ENCODE results near the gene RNASE13. TPM values are rescaled to one million over a fixed set of nuclear protein-coding genes. Genes with fewer than 3 reads are reported as not detected.
"Not testable (repeated sequence)": the region's sequence is repeated elsewhere in the genome, so short reads cannot be mapped to it uniquely, and the experiment has no call there.

RNASE13 gene
- total RNA-seq, 2 experiments from 2014 or later, result not detected

DNA sequence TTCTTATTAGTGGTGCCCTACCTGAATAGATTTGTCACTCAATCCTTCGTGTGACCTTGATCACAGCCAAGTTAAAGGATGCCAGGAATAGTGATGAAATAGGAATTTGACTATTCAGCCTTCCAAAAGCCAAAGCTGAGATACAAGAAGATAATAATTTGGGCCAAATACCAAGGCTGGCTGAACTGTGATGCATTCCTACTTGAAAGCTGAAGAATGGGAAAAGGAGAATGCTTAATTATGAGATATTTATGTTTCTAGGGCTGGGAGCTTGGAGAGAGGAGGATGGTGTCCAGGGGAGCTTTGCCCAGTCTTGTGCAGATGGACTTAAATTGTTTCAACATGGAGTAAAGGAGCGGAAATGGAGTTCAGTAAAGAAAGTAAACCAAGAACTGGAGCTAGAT is 12.8 kb upstream of the RNASE13 start:
- POLR2A ChIA-PET, result no interaction called here
- no peak overlapping the region for H3K4me3 Mint-ChIP-seq
- peaks cover 7% of the 10 kb centered on the region for H3K4me1 Mint-ChIP-seq
- no peak for DNase-seq
- no peaks in the 10 kb centered on the region for H3K36me3 Mint-ChIP-seq (ENCODE audit: low read depth)
- peaks cover 17% of the 10 kb centered on the region for H3K27me3 Mint-ChIP-seq
- CTCF ChIA-PET, result interaction anchor here (0.5 to 3.1 kb wide), 4 partner anchors 24 to 297 kb away, joined by 3 to 20 read pairs (median 4); no protein-coding TSS in a partner anchor
- no peak overlapping the region for H3K27ac Mint-ChIP-seq
- H3K9me3 Mint-ChIP-seq, result no peaks in the 10 kb centered on the region

DNA sequence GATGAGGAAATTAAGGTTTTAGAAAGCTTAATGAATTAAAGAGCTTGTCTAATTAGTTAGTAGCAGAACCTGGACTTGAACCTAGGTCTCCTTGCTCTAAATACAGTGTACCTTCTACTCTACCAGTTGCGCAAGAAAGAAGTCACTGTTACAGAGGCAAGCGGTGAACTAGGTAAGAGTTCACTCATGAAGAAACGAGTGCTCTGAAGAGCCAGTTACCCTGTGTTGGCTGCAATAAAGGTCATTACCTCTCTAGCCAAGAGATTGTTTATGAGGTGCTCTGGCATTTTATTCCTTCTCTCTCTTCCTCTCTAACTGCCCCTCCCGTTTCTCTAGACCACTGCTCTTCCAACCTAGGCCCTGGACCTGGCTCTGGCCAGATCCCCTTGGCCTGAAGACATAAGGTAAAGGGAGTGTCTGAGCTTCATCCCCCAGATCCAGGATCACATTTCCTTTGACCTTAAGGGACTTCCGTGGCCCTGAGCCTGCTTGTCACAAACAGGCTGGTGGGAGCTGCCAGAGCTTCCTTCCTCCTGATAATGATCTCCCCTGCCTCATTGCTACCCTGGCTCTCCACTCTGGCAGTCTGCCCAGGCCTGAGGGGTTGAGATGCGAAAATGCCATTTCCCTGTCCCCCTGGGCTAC is 9.5 kb upstream of the RNASE13 start:
- Mint-ChIP-seq H3K4me1 (peaks cover 7% of the 10 kb centered on the region), H3K4me3 (no peak overlapping the region), H3K27me3 (peaks cover 17% of the 10 kb centered on the region), H3K9me3 (no peaks in the 10 kb centered on the region), H3K36me3 (ENCODE audit: low read depth) (no peaks in the 10 kb centered on the region), H3K27ac (no peak overlapping the region)
- DNase-seq, result no peak
- CTCF ChIA-PET, result interaction anchor here (0.9 to 2.9 kb wide), 3 partner anchors 22 to 45 kb away, joined by 3 to 11 read pairs (median 5); no protein-coding TSS in a partner anchor
- POLR2A ChIA-PET, result interaction anchor here (1.0 kb wide), 1 partner anchor 13 kb away, joined by 3 read pairs; no protein-coding TSS in a partner anchor

DNA sequence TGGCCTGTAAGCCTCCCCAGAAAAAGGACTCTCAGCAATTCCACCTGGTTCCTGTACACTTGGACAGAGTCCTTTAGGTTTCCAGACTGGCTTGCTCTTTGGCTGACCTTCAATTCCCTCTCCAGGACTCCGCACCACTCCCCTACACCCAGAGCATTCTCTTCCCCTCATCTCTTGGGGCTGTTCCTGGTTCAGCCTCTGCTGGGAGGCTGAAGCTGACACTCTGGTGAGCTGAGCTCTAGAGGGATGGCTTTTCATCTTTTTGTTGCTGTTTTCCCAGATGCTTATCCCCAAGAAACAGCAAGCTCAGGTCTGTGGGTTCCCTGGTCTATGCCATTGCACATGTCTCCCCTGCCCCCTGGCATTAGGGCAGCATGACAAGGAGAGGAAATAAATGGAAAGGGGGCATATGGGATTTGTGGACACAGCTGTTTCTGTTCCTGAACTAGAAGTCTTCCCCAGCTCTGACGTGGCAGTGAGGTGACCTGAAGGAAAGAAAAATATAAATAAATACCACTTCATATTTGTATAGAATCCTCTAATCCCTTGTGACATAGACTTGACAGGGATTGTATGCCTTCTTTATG is 8.9 kb upstream of the RNASE13 start:
- Mint-ChIP-seq H3K27ac (no peak overlapping the region), H3K27me3 (peaks cover 17% of the 10 kb centered on the region), H3K9me3 (no peaks in the 10 kb centered on the region), H3K4me1 (peaks cover 7% of the 10 kb centered on the region), H3K4me3 (no peak overlapping the region), H3K36me3 (ENCODE audit: low read depth) (no peaks in the 10 kb centered on the region)
- POLR2A ChIA-PET, result interaction anchor here (1.0 kb wide), 1 partner anchor 13 kb away, joined by 3 read pairs; no protein-coding TSS in a partner anchor
- CTCF ChIA-PET, result interaction anchor here (0.7 to 2.9 kb wide), 4 partner anchors 21 to 398 kb away, joined by 3 to 11 read pairs (median 4); no protein-coding TSS in a partner anchor
- DNase-seq, result no peak

DNA sequence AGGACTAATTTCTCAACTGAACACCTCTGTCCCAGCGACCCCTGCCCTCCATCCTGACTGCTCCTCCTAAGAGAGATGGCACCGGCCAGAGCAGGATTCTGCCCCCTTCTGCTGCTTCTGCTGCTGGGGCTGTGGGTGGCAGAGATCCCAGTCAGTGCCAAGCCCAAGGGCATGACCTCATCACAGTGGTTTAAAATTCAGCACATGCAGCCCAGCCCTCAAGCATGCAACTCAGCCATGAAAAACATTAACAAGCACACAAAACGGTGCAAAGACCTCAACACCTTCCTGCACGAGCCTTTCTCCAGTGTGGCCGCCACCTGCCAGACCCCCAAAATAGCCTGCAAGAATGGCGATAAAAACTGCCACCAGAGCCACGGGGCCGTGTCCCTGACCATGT is 8.3 kb upstream of the RNASE13 start:
- Mint-ChIP-seq H3K27ac (no peak overlapping the region), H3K4me1 (peaks cover 7% of the 10 kb centered on the region), H3K36me3 (ENCODE audit: low read depth) (no peaks in the 10 kb centered on the region), H3K27me3 (peaks cover 17% of the 10 kb centered on the region), H3K4me3 (no peak overlapping the region), H3K9me3 (no peaks in the 10 kb centered on the region)
- no peak for DNase-seq
- POLR2A ChIA-PET, result no interaction called here
- CTCF ChIA-PET, result interaction anchor here (0.7 to 2.9 kb wide), 3 partner anchors 28 to 397 kb away, joined by 3 to 11 read pairs (median 3); no protein-coding TSS in a partner anchor

DNA sequence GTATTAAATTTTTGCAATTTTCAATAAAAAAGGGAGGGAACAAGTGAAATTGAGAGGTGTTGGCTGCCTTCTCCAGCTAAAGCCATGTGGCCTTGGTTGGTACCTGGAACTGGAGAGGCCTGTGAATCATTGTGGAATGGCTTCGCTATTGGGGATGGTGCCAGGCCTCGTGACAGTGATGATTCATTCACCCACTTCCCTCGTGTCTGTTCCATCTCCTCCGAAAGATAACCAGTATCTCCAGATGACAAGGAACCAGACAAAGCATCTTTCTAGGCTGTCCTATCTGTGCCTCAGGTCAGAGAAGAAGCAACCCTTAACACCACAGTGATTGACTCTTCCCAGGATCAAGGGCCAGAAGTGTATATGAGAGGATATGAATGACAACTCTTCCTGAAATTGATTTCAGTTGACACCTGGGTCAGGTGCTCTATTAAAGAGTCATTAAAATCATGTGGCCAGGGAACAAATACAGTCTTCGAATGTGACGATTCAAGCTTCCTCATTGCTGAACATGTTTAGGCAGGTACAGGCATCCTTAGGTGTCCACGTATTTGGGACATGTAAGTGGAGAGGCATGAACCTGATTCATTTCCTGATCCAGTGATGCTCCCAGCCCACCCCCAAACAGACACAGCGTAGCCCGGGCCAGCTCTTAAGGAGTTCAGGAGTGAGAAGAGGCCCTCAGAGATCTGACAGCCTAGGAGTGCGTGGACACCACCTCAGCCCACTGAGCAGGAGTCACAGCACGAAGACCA is 7.2 kb upstream of the RNASE13 start, which contains the start of gene RNASE7:
Gene RNASE7 (plus strand): TSS at position 687 of the 758 bp plus-strand sequence. CDS start 631 bp downstream, outside the sequence.
- Mint-ChIP-seq H3K27ac (no peak within 1 kb of the TSS), H3K4me1 (peaks cover 7% of the 10 kb centered on the region), H3K9me3 (no peaks in the 10 kb centered on the region), H3K36me3 (ENCODE audit: low read depth) (no peaks in the 10 kb centered on the region), H3K27me3 (peaks cover 17% of the 10 kb centered on the region), H3K4me3 (no peak within 1 kb of the TSS)
- ChIA-PET POLR2A (no interaction called here), CTCF (interaction anchor here (1.4 to 3.1 kb wide), 3 partner anchors 27 to 63 kb away, joined by 3 to 60 read pairs (median 11); no protein-coding TSS in a partner anchor)
- no peak for DNase-seq

DNA sequence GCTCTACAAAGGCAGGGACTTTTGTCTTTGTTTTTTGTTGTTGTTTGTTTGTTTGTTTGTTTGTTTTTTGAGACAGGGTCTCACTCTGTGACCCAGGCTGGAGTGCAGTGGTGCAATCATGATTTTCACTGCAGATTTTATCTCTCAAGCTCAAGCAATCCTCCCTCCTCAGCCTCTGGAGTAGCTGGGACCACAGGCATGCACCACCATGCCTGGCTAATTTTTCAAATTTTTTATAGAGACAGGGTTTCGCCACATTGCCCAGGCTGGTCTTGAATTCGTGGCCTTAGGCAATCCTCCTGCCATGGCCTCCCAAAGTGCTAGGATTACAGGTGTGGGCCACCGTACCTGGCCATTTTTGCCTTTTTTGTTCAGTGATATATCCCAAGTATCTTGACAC is 6.3 kb upstream of the RNASE13 start:
- H3K9me3 Mint-ChIP-seq; H3K4me1 Mint-ChIP-seq; H3K36me3 Mint-ChIP-seq (ENCODE audit: low read depth); H3K27ac Mint-ChIP-seq; H3K4me3 Mint-ChIP-seq; POLR2A ChIA-PET; DNase-seq: not testable (repeated sequence)
- H3K27me3 Mint-ChIP-seq, result peaks cover 17% of the 10 kb centered on the region
- CTCF ChIA-PET, result interaction anchor here (1.4 to 3.1 kb wide), 4 partner anchors 26 to 70 kb away, joined by 3 to 60 read pairs (median 5); no protein-coding TSS in a partner anchor

DNA sequence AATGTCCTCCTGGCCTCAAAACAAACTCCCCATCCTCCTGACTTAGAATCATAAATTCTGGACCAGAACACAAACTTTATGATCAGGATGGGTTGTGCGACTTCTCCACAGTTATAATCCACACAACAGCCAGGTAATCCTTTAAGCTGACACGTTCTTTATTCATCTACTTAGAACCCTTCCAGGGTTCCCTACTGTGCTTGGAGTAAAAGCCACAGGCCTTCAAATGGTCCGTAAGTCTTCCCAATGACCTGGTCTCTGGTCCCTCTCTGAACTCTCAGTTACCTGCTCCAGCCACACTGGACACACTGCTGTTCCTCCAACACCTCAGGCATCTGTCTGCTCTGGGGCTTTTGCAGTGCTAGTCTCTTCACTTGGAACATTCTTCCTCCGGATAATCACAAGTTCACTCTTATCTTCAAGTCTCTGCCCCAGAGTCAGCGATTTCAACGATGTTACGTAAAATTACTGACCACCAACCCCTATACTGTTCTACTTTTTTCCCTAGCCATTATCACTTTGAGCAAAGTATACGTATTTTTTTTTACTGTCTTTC is 5.8 kb upstream of the RNASE13 start:
- Mint-ChIP-seq H3K36me3 (ENCODE audit: low read depth) (no peaks in the 10 kb centered on the region), H3K27me3 (peaks cover 17% of the 10 kb centered on the region), H3K27ac (no peak overlapping the region), H3K4me1 (peaks cover 7% of the 10 kb centered on the region), H3K9me3 (no peaks in the 10 kb centered on the region), H3K4me3 (no peak overlapping the region)
- ChIA-PET CTCF (interaction anchor here (1.0 to 3.1 kb wide), 8 partner anchors 13 to 70 kb away, joined by 3 to 60 read pairs (median 4); no protein-coding TSS in a partner anchor), POLR2A (interaction anchor here (2.0 kb wide), 1 partner anchor 25 kb away, joined by 7 read pairs; no protein-coding TSS in a partner anchor)
- DNase-seq, result no peak

DNA sequence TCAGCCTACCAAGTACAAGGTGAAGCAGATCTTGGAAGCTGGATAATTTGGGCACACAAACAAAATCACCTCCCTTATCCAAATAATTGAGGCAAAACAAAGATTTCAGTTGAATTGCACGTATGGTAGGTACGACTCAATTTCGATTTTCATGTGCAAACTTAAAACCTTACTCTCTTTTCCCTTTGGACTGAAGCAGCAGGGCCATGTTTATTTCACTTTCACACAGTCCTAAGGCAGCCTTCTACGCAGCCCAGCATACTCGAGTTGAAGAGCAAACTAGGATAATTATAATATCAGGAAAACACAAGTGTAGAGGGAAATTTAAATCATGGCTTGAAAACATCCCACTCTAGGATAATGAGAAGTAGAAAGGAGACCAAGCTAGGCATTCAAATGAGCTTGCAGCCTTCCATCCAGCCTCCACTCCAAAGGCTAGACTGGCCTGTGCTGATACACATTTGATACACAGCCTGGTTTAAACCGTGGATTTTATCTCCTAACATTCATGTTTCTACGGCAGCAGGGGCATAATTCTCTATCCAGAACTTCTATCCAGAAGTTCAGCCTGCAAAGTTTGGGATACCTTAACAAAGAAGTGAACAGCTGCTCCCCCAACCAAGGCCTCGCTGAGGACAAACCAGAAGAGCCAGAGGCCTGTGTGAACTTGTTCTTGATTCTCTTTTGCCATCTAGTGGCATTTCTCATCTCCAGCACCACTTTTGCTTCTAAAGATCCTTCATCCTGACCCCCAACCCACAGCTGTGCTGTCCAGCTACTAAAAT is 5.2 kb upstream of the RNASE13 start:
- CTCF ChIA-PET, result interaction anchor here (1.0 to 3.1 kb wide), 10 partner anchors 14 to 69 kb away, joined by 3 to 60 read pairs (median 4); no protein-coding TSS in a partner anchor
- Mint-ChIP-seq H3K9me3 (no peaks in the 10 kb centered on the region), H3K36me3 (ENCODE audit: low read depth) (no peaks in the 10 kb centered on the region), H3K4me3 (no peak overlapping the region), H3K4me1 (peaks cover 7% of the 10 kb centered on the region), H3K27ac (no peak overlapping the region), H3K27me3 (peaks cover 12% of the 10 kb centered on the region)
- DNase-seq, result no peak
- POLR2A ChIA-PET, result interaction anchor here (2.0 kb wide), 1 partner anchor 24 kb away, joined by 7 read pairs; no protein-coding TSS in a partner anchor

DNA sequence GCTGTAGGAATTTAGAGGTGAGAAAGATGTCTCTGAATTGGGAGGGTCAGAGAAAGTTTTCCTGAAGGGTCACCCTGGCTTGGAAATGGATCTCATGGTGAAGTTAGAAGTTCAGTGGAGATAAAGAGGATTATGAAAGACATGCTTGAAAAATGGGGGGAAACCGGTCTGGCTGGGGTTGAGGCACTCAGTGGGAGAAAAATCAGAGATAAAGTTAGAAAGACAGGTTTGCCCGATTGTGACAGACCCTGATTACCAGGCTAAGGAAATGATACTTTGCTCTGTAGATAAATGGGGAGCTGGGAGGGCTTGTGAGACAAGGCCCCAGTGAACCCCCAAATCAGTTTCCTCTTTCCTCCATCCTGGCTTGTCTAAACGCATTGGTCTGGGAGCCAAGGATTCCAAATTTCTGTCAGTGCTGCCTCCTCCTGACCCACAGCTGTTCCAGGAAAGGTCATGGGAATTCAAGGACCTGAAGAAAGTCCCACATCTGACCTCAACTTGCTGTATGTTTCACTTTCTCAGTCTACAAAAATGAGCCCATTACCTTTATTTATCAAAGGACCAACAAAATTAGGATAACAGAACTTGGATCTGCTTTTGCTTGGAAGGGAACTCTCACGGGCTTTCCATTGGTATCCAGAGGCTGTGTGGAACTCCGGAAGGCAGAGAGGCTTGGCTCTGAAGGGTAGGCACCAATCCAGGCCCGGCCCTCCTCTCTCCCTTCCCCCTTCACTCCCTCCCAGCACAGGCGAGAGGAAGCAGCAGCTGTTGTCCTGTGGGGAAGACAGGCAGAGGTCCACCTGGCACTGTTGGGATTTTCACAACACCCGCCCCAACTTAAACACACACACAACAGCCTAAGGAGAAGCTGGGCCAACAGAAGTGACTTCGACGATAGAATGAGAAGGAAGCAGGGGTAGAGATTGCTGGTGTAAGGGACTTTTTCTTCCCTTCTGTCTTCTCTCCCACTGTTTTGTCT is 4.1 kb upstream of the RNASE13 start:
- CTCF ChIA-PET, result interaction anchor here (1.0 to 3.1 kb wide), 4 partner anchors 21 to 49 kb away, joined by 3 to 60 read pairs (median 5); no protein-coding TSS in a partner anchor
- Mint-ChIP-seq H3K36me3 (ENCODE audit: low read depth) (no peaks in the 10 kb centered on the region), H3K4me3 (no peak overlapping the region), H3K4me1 (no peaks in the 10 kb centered on the region), H3K27me3 (peaks cover 7% of the 10 kb centered on the region), H3K9me3 (no peaks in the 10 kb centered on the region), H3K27ac (no peak overlapping the region)
- POLR2A ChIA-PET, result interaction anchor here (2.0 kb wide), 1 partner anchor 23 kb away, joined by 7 read pairs; no protein-coding TSS in a partner anchor
- no peak for DNase-seq

DNA sequence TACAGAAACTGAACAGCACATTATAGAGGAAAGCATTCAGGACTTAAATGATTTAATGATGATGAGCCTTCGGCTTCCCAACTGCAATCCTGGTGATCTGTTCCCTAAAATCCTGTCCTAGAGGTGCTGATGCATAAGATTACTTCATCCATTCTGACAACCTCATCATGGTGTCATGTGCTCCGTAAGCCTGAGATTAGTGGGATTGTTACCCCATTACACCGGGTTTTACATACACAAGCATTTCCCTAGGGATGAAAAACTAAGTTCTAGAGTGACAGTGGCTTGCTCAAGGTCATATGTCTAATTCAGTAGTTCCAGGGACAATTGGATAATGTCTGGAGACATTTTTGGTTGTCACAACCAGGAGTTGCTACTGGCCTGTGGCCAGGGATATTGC is 2.5 kb upstream of the RNASE13 start:
- ChIA-PET POLR2A (no interaction called here), CTCF (interaction anchor here (2.1 kb wide), 1 partner anchor 22 kb away, joined by 10 read pairs; no protein-coding TSS in a partner anchor)
- H3K27ac Mint-ChIP-seq, result no peak overlapping the region
- no peaks in the 10 kb centered on the region for H3K36me3 Mint-ChIP-seq (ENCODE audit: low read depth)
- no peaks in the 10 kb centered on the region for H3K4me1 Mint-ChIP-seq
- H3K27me3 Mint-ChIP-seq, result no peaks in the 10 kb centered on the region
- H3K9me3 Mint-ChIP-seq, result no peaks in the 10 kb centered on the region
- DNase-seq, result no peak
- no peak overlapping the region for H3K4me3 Mint-ChIP-seq

DNA sequence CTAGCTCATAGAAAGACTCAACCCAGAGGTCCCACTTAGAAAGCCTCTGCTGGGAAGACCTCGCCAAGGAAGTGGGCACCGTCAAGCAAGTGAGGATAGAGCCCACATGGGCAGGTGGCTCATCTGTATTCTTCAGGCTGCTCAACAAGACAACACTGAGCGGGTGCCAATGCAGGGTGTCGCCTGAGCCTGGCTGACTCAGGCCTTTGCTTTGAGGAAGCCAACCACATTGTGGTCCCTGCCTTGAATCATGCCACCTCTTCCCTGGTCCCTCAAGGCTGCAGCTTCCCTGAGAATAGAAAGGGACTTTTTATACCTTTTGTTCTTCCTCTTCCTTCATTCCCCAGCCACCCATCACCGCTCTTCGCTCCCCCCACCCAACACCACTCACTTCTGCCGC is 2.1 kb upstream of the RNASE13 start:
- Mint-ChIP-seq H3K9me3 (no peaks in the 10 kb centered on the region), H3K4me1 (no peaks in the 10 kb centered on the region), H3K4me3 (no peak overlapping the region), H3K27ac (no peak overlapping the region), H3K27me3 (peaks cover under 1% of the 10 kb centered on the region), H3K36me3 (ENCODE audit: low read depth) (no peaks in the 10 kb centered on the region)
- POLR2A ChIA-PET, result interaction anchor here (1.2 kb wide), 1 partner anchor 22 kb away, joined by 3 read pairs; no protein-coding TSS in a partner anchor
- CTCF ChIA-PET, result interaction anchor here (2.1 kb wide), 1 partner anchor 22 kb away, joined by 10 read pairs; no protein-coding TSS in a partner anchor
- no peak for DNase-seq
